ENCODE measurements around the gene LCE5A.
"Not testable (repeated sequence)": the region's sequence is repeated elsewhere in the genome, so short reads cannot be mapped to it uniquely, and the experiment has no call there.

Gene LCE5A

GRCh38 chr1:152516082-152516481, 5.5 kb downstream of the LCE5A start:
- DNase-seq (ENCODE audit: low read depth) = no peak

GRCh38 chr1:152517237-152517811, 6.7 kb downstream of the LCE5A start:
- no peak for DNase-seq (ENCODE audit: low read depth)

- DNase-seq (ENCODE audit: low read depth) = no peak
Measured at GRCh38 chr1:152519851-152520250, 9.2 kb downstream of the LCE5A start.

- no peak for DNase-seq (ENCODE audit: low read depth)
Measured at GRCh38 chr1:152520561-152521090, 10.0 kb downstream of the LCE5A start.

GRCh38 chr1:152525080-152525641, 14.6 kb downstream of the LCE5A start:
- DNase-seq (ENCODE audit: low read depth) = no peak

GRCh38 chr1:152533327-152533938, 22.8 kb downstream of the LCE5A start:
- no peak for DNase-seq (ENCODE audit: low read depth)

- no peak for DNase-seq (ENCODE audit: low read depth)
Measured at GRCh38 chr1:152535774-152536173, 25.2 kb downstream of the LCE5A start.

- DNase-seq (ENCODE audit: low read depth) = no peak
Measured at GRCh38 chr1:152537496-152537895, 26.9 kb downstream of the LCE5A start.

- no peak for DNase-seq (ENCODE audit: low read depth)
Measured at GRCh38 chr1:152539901-152540300, 29.3 kb downstream of the LCE5A start.

- DNase-seq (ENCODE audit: low read depth) = no peak
Measured at GRCh38 chr1:152543820-152544219, 33.2 kb downstream of the LCE5A start.

- DNase-seq (ENCODE audit: low read depth) = no peak
Measured at GRCh38 chr1:152546704-152547103, 36.1 kb downstream of the LCE5A start.

GRCh38 chr1:152548358-152548757, 37.8 kb downstream of the LCE5A start:
- DNase-seq (ENCODE audit: low read depth) = not testable (repeated sequence)
